GM18502 (cell line): Measurements from ENCODE around the gene PDLIM7.

Experiments used
- ATAC-seq: cut with Tn5 transposase; IDR thresholded peaks from one replicate; pipeline ENCODE4 v1.9.1; 2021; ENCODE audit warnings: mild to moderate bottlenecking; ENCODE audit not compliant: unreplicated experiment, poor library complexity

The PDLIM7 gene

DNA sequence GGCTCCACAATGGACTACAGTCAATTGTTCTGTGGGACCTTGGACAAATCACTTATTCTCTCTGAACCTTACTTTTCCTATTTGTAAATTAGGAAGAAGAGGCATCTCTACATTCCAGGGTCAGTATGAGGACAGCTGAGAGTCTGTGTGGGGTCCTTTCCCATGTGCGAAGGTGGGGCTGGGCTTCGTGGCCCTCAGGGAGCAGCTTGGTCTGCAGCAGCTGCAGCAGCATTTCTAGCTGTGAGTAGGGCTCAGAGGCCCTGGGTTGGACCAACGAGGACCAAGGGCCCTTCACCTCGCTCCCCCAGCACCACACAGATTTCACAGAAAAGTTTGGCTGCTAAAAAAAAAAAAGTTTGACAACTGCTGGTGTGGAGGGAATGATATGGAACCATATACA lies 28.8 kb upstream of the PDLIM7 start:
- ATAC-seq = no peak

DNA sequence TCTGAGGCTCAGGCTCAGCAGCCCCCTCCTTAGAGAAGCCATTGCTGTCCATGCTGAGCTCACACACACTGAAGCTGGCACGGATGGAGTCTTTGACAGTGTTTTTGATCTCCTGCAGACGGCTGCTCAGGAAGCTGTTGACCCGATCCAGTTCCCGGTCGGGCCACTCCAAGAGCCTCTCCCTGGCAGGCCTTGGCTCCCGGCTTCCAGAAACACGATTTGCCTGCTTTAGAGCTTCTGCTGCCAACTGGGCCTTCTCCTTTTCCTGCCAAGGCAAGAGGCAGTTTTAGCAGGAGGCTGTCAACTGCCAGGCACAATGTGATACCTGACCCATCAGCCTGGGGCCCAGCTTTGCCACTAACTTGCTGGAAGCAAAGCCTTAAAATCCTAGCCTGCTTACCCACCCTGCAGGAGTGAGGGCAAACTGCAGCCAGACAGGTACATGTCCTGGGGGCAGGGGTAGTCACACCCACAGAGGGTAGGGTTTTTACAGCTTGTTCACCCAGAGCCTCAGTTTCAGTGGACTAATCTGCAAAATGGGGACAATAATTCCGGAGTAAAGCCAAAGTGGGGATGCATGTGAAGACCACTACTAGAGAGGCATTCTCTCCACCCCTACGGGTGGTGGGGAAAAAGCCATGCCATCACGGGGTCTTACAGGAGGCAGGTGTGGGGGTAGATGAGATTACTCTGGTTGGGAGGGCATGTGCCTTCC lies 27.7 kb upstream of the PDLIM7 start:
- ATAC-seq = no peak

DNA sequence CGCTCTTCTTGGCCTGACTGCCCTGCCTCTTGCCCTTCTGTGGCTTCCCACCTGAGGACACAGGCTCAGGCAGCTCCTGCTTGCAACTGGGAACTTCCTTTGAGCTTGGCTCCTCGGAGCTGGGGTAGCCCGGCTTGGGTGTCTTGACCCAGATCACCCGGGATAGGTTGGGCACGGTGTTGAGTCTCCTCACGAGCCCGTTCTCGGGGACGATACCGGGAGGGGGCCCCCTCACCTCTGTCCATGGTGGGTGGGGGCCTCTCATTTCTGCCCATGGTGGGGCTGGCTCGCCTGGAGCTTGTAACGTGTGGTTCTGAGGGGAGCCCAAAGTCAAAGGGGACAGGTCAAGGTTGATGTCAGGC lies 27.1 kb upstream of the PDLIM7 start:
- ATAC-seq = no peak

DNA sequence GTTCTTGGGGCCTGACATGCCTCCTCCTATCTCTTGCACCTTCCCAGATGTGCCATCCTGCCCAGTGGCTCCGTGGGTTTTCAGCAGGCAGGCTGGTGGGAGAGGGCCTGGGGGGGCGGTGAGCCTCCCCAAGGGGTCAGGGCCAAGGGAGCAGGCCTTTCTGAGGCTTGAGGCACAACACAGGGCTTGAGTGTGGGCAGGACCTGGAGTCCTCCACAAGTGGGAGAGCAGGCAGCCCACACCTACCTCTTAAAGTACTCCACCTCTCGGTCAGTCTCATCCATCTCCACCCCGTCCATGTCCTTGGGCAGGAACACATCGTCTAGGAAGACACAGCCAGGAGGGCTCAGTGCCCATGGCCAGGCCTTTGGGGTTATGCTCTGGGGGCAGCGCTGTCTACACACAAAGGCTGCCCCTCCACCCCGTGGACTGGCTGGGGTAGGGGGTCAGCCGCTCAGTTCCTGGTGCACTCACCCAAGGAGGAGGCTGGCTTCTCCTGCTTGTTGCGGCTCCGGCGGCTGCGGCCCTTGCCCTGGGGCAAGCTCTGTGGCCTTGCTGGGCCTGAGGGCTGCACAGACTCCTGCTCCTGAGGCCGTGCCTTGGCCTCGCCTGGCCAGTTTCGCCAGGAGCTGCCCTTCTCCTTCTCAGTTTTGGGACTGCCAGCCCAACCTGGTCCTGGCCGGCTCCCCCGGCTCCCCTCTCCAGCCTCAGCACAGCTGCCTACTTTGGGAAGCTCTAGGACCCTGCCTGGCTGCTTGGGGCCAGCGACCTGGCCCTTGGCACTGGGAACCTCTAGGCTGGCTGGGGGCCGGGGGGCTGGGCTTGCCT lies 26.5 kb upstream of the PDLIM7 start:
- ATAC-seq = no peak

DNA sequence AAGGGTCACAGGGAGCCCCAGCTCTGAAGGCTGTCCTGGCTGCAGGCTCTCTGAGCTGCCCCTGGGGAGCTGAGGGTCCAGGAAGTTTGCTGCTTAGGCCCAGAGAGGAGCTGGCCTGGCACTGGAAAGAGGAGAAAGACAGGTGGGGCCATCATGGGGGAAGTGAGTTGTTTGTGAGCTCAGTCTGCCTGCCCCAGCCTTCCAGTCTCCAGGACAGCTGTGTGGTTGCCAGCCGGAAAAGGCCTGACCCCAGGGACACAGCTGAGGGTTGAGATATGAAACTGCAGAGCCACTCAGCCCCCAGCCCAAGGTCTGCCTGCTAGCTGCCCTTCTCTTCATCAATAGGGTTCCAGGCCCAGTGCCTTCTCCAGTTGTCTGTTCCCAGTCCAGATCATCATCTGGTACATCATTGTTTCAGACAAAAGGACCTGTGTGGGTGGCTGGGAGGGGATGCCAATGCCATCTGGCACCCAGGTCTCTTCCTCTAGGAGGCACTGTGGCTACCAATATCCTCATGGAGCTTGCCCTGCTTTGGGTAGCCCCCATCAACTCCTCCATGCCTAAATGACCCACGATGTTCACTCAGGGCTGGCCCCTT lies 23.6 kb upstream of the PDLIM7 start:
- no peak for ATAC-seq

DNA sequence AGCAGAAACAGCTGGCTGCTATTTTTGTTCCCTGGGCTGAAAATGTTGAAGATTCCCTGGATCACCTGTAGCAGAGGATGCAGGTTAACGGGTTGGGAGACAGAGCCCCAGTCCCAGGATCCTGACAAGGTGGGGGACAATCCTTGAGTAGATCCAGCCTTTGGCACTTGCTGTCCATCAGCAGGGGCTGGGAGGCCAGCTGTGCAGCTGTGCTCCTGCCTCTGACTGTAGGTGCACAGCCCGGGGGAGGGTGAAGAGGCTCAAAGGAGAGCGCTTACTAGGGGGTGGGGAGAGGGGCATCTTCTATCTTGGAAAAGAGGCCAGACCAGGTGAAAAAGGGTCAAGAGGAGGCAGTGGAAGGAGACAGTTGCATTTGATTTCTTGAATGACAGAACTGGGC lies 22.9 kb upstream of the PDLIM7 start:
- no peak for ATAC-seq

DNA sequence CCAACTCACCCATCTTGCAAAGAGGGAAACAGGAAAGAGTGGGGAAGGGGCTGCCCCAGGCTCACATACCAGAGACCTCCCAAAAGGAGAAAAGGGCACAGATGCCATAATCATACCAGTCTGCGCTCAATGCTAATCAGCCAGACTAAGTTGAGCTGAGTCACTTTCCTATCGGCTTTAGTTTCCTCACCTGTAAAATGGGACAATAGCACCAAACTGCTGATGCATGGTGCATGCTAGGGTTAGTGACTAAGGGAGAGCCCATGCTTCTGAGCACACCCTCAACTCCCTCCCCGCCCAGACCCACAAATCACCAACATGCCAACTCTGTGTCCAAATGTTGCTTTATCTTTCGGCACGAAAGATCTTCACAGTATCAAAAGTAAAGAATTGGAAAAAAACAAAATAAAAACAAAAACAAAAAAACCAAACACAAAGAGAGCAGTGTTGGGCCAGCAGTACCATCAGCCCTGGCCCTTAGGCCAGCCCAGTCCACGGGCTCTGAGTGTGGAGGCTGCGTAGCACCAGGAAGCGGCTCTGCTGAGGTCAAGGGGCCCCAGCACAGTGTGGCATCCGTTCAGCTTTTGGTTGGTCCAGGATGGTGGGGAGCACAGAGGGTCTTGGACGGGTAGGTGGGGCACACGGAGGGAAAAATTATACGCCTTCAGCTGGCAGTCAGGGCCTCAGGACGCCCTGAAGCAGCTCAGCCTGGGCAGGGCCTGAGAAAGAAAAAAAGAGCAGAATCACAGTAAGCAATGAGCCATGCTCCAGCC lies 22.2 kb upstream of the PDLIM7 start:
- no peak for ATAC-seq

DNA sequence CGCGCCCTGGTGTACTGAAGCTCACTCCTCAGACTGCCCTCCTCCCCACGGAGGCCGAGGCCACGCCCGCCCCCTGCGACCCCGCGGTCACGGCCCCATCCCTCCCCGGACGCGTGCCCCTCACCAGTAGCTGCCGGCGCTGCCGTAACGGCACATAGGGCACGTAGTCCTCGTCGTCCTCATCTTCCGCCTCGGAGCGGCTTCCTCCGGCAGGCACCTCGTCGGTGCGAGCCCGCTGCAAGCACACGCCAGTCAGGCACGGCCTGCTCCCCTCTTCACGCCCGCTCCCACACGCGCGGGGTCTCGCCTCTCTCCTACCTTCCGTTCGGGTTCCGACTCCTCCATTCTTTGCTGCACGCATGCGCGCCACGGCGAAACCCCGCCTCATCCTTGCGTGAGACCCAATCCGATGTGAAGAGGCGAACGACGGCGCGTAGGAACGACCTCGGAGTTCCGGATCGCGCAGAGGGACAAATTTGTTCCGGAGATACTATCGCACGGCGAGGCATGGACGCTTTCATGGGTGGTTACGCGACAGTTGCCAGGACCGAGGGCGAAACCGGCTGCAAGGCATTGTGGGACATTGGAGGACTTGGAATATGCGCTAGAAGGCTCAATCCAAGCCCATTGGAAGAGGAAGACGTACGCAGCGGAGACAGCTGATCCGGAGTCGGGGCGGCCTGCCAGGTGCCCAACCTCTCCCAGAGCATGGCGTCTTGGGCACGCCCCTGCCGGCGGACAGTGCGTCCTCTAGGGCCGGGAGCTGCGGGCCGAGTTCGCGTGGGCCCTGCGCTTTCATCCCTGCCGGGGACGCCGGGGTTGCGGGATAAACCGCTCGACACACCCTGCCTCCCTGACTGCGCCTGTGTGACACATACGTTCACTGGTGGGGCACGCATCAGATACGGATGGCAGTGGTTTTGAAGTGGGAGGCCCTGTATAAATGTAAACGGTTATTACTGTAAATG lies 19.5 kb upstream of the PDLIM7 start, which contains the start of gene DDX41:
Gene DDX41 (minus strand): TSS at position 361 of the 968 bp plus-strand sequence. CDS start 16 bp downstream, at position 345.
- ATAC-seq = peak; percentile 81

DNA sequence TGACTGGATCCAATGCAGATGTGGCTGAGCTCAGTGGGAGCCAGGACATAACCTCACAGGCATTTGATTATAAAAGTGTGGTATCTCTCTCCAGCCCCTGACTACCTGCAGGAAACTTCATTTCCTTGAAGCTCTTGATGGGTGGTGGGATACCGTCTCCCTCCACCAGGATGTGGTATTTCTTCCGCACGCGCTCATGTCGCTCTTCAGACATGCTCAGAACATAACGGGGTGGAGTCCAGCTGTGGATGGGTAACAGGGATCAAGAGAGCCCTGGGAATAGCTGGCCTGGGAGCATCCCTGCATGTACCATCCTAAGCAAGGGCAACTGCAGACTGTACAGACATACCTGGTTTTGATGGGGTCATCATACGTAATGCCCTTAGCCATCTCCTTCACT lies 18.2 kb upstream of the PDLIM7 start:
- ATAC-seq = no peak

DNA sequence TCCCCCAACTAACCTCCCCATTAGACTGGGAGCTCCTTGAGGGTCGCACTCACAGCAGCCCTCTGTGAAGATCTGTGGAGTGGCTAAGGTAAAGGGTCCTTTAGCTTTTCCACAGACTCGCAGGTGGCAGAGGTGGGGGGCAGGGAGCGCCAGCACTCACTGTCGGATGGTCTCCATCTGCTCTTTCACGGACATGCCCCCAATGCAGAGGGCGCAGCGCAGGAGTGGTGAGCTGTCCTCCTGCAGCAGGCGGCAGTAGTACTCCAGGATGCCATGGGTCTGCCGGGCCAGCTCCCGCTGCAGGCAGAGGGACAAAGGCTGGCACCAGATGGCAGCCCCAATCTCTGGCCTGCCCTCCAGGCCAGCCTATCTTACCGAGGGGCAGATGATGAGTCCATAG lies 17.1 kb upstream of the PDLIM7 start:
- ATAC-seq = no peak

DNA sequence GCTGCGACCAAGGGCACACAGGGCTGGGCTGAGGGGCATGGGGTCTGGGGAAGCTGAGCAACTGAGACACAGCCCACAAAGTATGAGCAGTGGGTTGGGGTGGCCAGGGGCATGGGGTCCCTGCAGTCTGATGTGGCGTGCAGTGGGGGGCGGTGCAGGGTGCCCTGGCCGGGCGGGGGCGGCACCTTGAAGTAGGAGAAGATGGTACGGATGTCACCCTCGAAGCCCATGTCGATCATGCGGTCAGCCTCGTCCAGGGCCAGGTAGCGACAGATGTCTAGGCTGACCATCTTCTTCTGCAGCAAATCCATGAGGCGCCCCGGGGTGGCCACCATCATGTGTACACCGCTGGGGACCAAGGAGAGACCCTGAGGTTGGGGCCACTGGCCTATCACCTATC lies 16.1 kb upstream of the PDLIM7 start:
- ATAC-seq = no peak

DNA sequence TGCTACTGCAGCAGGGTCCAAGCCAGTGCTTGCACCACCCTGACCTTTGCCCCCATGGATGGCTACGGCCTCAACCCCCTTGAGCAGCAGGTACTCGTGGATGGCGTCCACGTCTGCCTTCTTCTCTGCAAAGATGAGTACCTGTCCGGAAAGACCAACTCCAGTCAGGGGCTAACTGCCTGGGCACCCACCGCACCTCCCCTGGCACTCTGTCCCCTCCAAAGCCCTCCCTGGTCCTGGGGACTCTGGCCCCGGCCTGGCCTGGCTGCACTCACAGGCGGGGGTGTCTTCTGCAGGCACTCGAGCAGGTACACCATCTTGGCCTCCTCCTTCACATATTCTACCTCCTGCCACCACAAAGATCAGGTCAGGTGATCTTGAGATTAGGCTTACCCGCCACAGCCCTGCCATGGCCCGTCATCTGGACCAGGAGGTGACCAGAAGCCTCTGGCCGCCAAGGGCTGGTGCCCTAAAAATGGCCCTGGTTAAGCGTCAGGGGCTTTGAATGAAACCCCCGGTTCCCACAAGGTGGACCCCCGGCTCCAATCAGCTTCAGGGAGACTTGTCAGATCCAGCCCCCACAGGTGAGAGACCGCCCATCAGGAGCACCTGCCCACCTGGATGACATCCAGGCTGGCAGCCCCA lies 15.5 kb upstream of the PDLIM7 start:
- ATAC-seq = no peak

DNA sequence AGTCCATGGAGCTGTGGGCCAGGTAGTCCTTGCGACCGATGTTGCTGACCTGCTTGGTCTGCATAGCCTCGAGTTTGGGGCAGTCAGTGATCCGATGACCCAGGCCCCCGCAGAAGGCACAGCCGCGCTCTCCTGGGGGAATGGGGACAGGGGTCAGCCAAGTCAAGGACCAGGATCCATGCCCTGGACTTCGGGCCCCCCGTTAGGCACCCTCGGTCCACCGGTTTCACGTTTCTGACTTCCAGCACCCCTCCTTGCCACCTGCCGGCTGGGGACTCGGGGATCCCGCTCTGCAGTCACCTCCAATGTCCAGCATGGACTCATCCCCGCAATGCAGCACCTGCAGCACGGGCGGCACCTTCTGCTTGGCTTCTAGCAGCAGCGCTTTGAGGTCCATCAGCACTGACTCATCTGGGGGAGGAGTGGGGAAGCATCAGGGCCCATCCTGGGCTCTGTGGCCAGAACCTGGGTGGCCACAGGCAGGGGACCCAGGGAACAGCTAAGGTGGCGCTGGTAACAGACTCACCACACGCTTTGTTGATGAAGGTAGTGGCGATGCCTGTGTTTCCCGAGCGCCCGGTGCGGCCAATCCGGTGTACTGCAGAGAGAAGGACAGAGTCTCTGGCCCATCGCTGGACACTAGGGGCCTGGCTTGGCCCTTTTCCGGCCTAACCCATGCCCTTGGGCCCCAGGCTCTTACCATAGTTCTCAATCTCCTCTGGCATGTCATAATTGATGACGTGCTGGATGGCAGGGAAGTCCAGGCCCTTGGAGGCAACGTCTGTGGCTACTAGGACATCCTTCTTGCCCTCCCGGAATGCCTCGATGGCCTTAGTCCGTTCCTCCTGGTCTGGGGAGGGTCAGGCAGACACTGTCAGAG lies 14.6 kb upstream of the PDLIM7 start:
- ATAC-seq = no peak

DNA sequence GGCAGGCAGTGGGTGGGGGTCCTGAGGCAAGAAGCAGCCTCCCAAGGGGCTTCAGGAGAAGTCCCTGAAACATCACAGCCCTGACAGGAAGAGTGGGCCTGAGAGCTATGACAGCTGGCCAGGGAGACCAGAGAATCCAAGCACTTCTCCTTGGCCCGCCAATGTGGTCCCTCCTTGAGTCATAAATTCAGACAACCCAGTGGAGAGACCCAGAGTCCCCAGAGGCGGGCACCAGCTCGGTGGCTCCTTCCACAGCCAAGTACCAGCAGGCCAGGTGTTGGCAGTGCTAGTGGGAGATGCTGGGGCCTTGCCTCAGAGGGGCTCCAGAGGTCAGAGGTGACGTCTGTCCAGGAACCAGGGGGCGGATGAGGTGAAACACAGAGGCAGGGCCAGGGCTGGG lies 13.8 kb upstream of the PDLIM7 start:
- no peak for ATAC-seq

DNA sequence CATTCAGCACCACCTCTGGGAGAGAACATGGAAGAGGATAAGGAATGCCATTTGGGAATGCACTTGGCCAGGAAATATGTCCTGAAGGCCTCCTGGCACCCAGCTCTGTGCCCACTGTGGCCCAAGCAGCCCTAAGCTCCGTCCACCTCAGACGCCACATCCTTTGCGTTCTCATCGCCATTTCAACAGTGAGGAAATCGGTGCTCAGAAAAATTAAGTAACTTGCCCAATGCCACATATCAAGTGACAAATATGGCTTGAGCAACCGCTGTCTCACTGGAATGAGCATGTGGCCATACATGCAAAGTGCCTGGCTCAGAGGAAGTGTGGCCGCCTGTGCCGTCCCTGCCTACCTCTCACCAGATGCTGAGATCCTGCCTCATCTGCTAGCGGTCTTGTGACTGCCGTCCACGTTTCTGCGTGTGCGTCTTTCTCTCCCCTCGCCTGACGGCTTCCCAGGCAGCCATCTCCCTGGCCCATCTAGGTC lies 13.2 kb upstream of the PDLIM7 start:
- peak; percentile 45 for ATAC-seq

DNA sequence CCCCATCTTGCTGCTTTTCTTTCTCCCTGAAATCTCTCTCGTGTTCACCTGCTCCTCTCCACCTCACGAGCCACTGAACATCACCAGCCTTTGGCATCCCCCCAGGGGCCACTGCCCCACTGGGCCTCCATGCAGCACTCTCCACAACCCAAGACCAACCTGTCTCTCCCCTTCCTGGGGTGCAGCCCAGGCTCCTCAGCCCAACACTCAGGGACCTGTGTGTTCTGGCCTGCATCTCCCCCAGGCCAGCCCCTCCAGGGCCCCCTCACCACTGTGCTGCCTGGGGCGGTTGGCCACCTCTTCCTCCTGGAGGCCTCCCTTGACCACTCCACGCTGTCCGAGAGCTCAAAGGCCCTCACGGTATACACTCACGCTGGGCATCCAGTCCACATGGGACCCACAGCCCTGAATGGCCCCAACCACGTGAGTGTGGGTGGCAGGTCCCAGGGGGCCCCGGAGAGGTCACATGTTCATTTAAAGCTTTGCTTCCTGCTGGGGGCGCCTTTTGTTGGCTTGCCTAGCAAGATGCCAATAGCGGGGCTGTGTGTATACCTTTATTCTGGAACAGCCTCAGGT lies 12.7 kb upstream of the PDLIM7 start:
- peak; percentile 35 for ATAC-seq

DNA sequence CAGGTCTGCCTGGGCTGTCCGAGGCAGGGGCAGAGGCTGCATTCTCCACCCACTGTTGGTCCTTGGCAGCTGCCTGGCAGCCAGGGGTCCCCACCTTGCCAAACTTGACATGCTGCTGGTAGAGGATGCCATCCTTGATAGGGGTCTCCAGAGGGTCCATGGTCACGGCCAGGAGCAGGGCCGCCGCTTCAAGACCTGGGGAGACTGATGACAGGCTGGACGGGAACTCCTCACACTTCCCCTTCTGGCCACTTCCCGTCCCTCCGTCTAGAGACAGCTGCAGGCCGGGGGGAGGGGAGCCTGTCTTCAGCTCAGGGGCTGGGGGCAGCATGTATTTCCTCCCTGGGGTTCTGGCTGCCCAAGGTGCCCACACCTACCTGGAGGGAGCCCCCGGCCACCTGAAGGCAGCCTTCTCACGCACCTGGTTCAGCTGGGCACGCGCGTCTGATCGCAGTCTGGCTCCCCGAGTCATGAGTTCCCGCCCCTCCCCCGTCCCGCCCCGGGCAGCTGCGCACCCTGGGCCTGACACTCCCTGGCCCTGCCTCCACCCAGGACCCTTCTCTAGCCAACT lies 12.1 kb upstream of the PDLIM7 start, which contains the start of gene DOK3:
Gene DOK3 (minus strand): TSS at position 446 of the 571 bp plus-strand sequence. CDS start 286 bp downstream, at position 160.
- peak; percentile 29 for ATAC-seq
